Stomach (tissue), 9 donors: ENCODE measurements around the gene CASP1. TPM values are rescaled to one million over a fixed set of nuclear protein-coding genes. Genes with fewer than 3 reads are reported as not detected.

Experiments
- DNase-seq, 2 donors: peaks; one replicate each; pipeline versions ENCODE4 v3.0.0 to v3.0.0-alpha.2; 2013 to 2019
- H3K27ac ChIP-seq, 5 donors: fragments of 200-600 bp in 4 of 5; sonication (generic) in 4 of 5; one replicate each; pipeline ENCODE4 v1.5.1; 2013 to 2019; ENCODE audit warnings: mild to moderate bottlenecking in 1 of 5, moderate library complexity in 1 of 5
- H3K27me3 ChIP-seq, 3 donors: fragments of 200-600 bp; sonication (generic); one replicate each; pipeline ENCODE4 v1.5.1; 2017 to 2019; ENCODE audit warnings: mixed run types in 1 of 3
- H3K36me3 ChIP-seq, 4 donors: fragments of 200-600 bp; sonication (generic); 1 replicate in 3 of 4; 2 replicates in 1 of 4; pipeline ENCODE4 v1.5.1; 2016 to 2019
- H3K4me1 ChIP-seq, 4 donors: fragments of 200-600 bp; sonication (generic); one replicate each; pipeline ENCODE4 v1.5.1; 2016 to 2019
- H3K4me3 ChIP-seq, 4 donors: fragments of 200-600 bp; sonication (generic) in 3 of 4; one replicate each; pipeline ENCODE4 v1.5.1; 2016 to 2019; ENCODE audit warnings: mild to moderate bottlenecking in 1 of 4
- H3K9me3 ChIP-seq, 4 donors: fragments of 200-600 bp; sonication (generic); one replicate each; pipeline ENCODE4 v1.5.1; 2016 to 2019
- CTCF ChIP-seq, 7 experiments: fragments of 450-650 bp in 4 of 7; fragments of 200-600 bp in 3 of 7; sonication (generic) in 3 of 7; IDR thresholded peaks; one replicate each; pipeline ENCODE4 v1.5.1; 2016 to 2019; ENCODE audit warnings: antibody characterized with exemption in 7 of 7, control low read depth in 2 of 7, mild to moderate bottlenecking in 1 of 7
- EP300 ChIP-seq: sonication (generic); formaldehyde crosslinking; IDR thresholded peaks from one replicate; pipeline ENCODE4 v1.6.1; 2017; ENCODE audit warnings: antibody characterized with exemption
- POLR2AphosphoS5 ChIP-seq, 3 donors: sonication (generic); formaldehyde crosslinking; IDR thresholded peaks; one replicate each; pipeline ENCODE4 v1.6.1; 2016; ENCODE audit warnings: antibody characterized with exemption in 3 of 3
- WGBS, 5 donors: extraction: QIAGEN DNeasy Blood & Tissue Kit in 3 of 5; methylation state at CpG; one replicate each; pipeline versions ENCODE4 v1.1.5 to v1.1.7; 2013 to 2018; 5-methylcytosine and 5-hydroxymethylcytosine counted together
- intact Hi-C: fragments of 100-400 bp; cut with DNase I; formaldehyde crosslinking; loops from one replicate; pipeline ENCODE4 v1.15.1; 2023; ENCODE audit warnings: low total_unique reads
- polyA plus RNA-seq, 3 donors: library from polyadenylated mRNA; stranded (reverse); fragments of 200-250 nt; gene quantifications; one replicate each; pipeline ENCODE4 v1.2.3, GENCODE V29; 2013
- total RNA-seq, 5 donors: library from RNA; depleted of rRNA; stranded (reverse); fragments of >200 nt; gene quantifications; one replicate each; pipeline versions ENCODE4 v1.1.0 to v1.2.3, GENCODE V29; 2014 to 2016
- donor health status: healthy with polysubstance abuse.
- donor health status: Bipolar disorder and iron deficiency.
- donor health status: healthy.

The CASP1 gene
- total and polyA plus RNA-seq, 8 donors = 2.3 to 71.0 (median 14.9) TPM

GRCh38 chr11:104984808-104985207 lies 50.1 kb downstream of the CASP1 start:
- no peak for TF ChIP-seq CTCF (IDR thresholded peaks at IDR 0.05)
- TF ChIP-seq EP300 = no peak
- TF ChIP-seq POLR2AphosphoS5 (IDR thresholded peaks at IDR 0.05) = no peak
- intact Hi-C loops = no loop called here
- H3K27ac ChIP-seq = no peak overlapping the region

GRCh38 chr11:104979839-104980238 lies 55.1 kb downstream of the CASP1 start:
- Histone ChIP-seq H3K27ac (no peak overlapping the region), H3K4me1 (no peaks in the 10 kb centered on the region), H3K9me3 (peaks cover 0 to 2% (median 0%) of the 10 kb centered on the region in 4 donors), H3K4me3 (no peak overlapping the region), H3K36me3 (no peaks in the 10 kb centered on the region), H3K27me3 (no peaks in the 10 kb centered on the region)
- TF ChIP-seq EP300 (no peak), POLR2AphosphoS5 (IDR thresholded peaks at IDR 0.05) (no peak)
- WGBS, 5 donors = 85 to 100% (median 94%) methylated on average over 1 of the region's 1 CpG
- intact Hi-C loops = no loop called here
- DNase-seq = no peak

More at GRCh38 chr11:104984808-104985207, 50.1 kb downstream of the CASP1 start:
- no peaks in the 10 kb centered on the region for H3K27me3 ChIP-seq
- no peaks in the 10 kb centered on the region for H3K4me1 ChIP-seq
- no peaks in the 10 kb centered on the region for H3K36me3 ChIP-seq
- H3K4me3 ChIP-seq = no peak overlapping the region
- DNase-seq = no peak
- WGBS, 5 donors = 48 to 71% (median 69%) methylated on average over 3 of the region's 3 CpGs
- peaks cover 0 to 7% (median 3%) of the 10 kb centered on the region in 4 donors for H3K9me3 ChIP-seq

Other genes starting within 250 kb of the CASP1 start
- gene CASP12, start 136.7 kb downstream of the CASP1 start, total RNA-seq = 1 to 10 TPM in 3 of 5 donors, not detected in 2; 2.2 to 8.5 (median 5.3) TPM
- gene CASP12, start 136.7 kb downstream of the CASP1 start, polyA plus RNA-seq = under 1 TPM in 2 of 3 donors, not detected in 1; 0.23 to 0.50 TPM
- 100 to 1,000 TPM in 2 of 5 donors, 10 to 100 TPM in 2, 1 to 10 TPM in 1; 8.1 to 163 (median 71.2) TPM for gene CASP4, start 66.6 kb downstream of the CASP1 start, total RNA-seq
- 10 to 100 TPM; 59.3 to 96.1 (median 65.3) TPM for gene CASP4, start 66.6 kb downstream of the CASP1 start, polyA plus RNA-seq
- gene CASP5, start 12.0 kb downstream of the CASP1 start, total RNA-seq = 1 to 10 TPM in 1 of 5 donors, not detected in 4; 4.3 TPM
- gene CASP5, start 12.0 kb downstream of the CASP1 start, polyA plus RNA-seq = under 1 TPM in 2 of 3 donors, not detected in 1; 0.45 to 0.81 TPM
- 10 to 100 TPM in 1 of 5 donors, 1 to 10 TPM in 1, not detected in 3; 6.6 to 29.1 TPM for gene CARD16, start 10.2 kb upstream of the CASP1 start, total RNA-seq
- 10 to 100 TPM; 52.0 to 68.3 (median 66.3) TPM for gene CARD16, start 10.2 kb upstream of the CASP1 start, polyA plus RNA-seq
- not detected for gene CARD18, start 104.6 kb upstream of the CASP1 start, total RNA-seq
- under 1 TPM in 1 of 3 donors, not detected in 2; 0.23 TPM for gene CARD18, start 104.6 kb upstream of the CASP1 start, polyA plus RNA-seq